ENCODE results near the gene SLC2A10.

GRCh38 chr20:46699651-46700359, 9.6 kb upstream of the SLC2A10 start:
- TF ChIP-seq CTCF (IDR thresholded peaks at IDR 0.05) (peak in 5 of 6 experiments; percentile 33 to 65 (median 42)), POLR2A (IDR thresholded peaks at IDR 0.05) (no peak)

Measured in esophagus squamous epithelium (tissue), 4 donors.